H9 (cell line): Measurements from ENCODE around the gene SETDB1. TPM values are rescaled to one million over a fixed set of nuclear protein-coding genes. Genes with fewer than 3 reads are reported as not detected.

Source experiments
- DNase-seq: peaks from one replicate; pipeline ENCODE4 v3.0.0-alpha.2; 2017
- H2AFZ ChIP-seq: one replicate; pipeline ENCODE4 v1.6.1; 2013; ENCODE audit warnings: mild to moderate bottlenecking, low read length, control low read depth, moderate library complexity
- H2AK5ac ChIP-seq: 2 replicates; pipeline ENCODE4 v1.6.1; 2013; ENCODE audit warnings: low read length, control low read depth, mixed read lengths; ENCODE audit not compliant: insufficient read length
- H2BK120ac ChIP-seq: one replicate; pipeline ENCODE4 v1.6.1; 2013; ENCODE audit warnings: low read depth, mild to moderate bottlenecking, low read length, control low read depth, inconsistent platforms; ENCODE audit not compliant: poor library complexity, severe bottlenecking
- H2BK12ac ChIP-seq: 2 replicates; pipeline ENCODE4 v1.6.1; 2013; ENCODE audit warnings: low read length, control low read depth, mixed read lengths, low read depth; ENCODE audit not compliant: insufficient read length
- H2BK15ac ChIP-seq: 2 replicates; pipeline ENCODE4 v1.6.1; 2013; ENCODE audit warnings: low read depth, low read length, control low read depth
- H2BK20ac ChIP-seq: one replicate; pipeline ENCODE4 v1.6.1; 2013; ENCODE audit warnings: low read depth, mild to moderate bottlenecking, low read length, control low read depth, inconsistent platforms; ENCODE audit not compliant: poor library complexity, severe bottlenecking
- H2BK5ac ChIP-seq: 2 replicates; pipeline ENCODE4 v1.6.1; 2013; ENCODE audit warnings: low read length, control low read depth, mixed read lengths; ENCODE audit not compliant: insufficient read length
- H3K14ac ChIP-seq: 2 replicates; pipeline ENCODE4 v1.6.1; 2013; ENCODE audit warnings: low read length, control low read depth; ENCODE audit not compliant: insufficient read depth
- H3K18ac ChIP-seq: 2 replicates; pipeline ENCODE4 v1.6.1; 2013; ENCODE audit warnings: low read depth, mild to moderate bottlenecking, mixed read lengths, low read length, control low read depth; ENCODE audit not compliant: insufficient read length
- H3K23ac ChIP-seq: 2 replicates; pipeline ENCODE4 v1.6.1; 2013; ENCODE audit warnings: low read length, control low read depth, mixed read lengths, low read depth; ENCODE audit not compliant: insufficient read length
- H3K23me2 ChIP-seq: 2 replicates; pipeline ENCODE4 v1.6.1; 2013; ENCODE audit warnings: low read depth, mild to moderate bottlenecking, mixed read lengths, low read length, control low read depth; ENCODE audit not compliant: insufficient read length, poor library complexity, severe bottlenecking
- H3K27ac ChIP-seq: 2 replicates; pipeline ENCODE4 v1.5.1; 2013; ENCODE audit warnings: low read length, control low read depth, mixed read lengths, low read depth; ENCODE audit not compliant: insufficient read length
- H3K27me3 ChIP-seq: 2 replicates; pipeline ENCODE4 v1.6.1; 2013; ENCODE audit warnings: low read length, control low read depth, inconsistent platforms; ENCODE audit not compliant: insufficient read depth
- H3K4ac ChIP-seq: 2 replicates; pipeline ENCODE4 v1.6.1; 2013; ENCODE audit warnings: low read depth, mild to moderate bottlenecking, control low read depth, inconsistent platforms, low read length, moderate library complexity
- H3K4me1 ChIP-seq: 2 replicates; pipeline ENCODE4 v1.6.1; 2013; ENCODE audit warnings: low read length, control low read depth, inconsistent platforms; ENCODE audit not compliant: insufficient read depth
- H3K4me2 ChIP-seq: 2 replicates; pipeline ENCODE4 v1.6.1; 2013; ENCODE audit warnings: low read length, control low read depth, mixed read lengths; ENCODE audit not compliant: insufficient read length, insufficient read depth
- H3K56ac ChIP-seq: 2 replicates; pipeline ENCODE4 v1.6.1; 2013; ENCODE audit warnings: low read depth, mild to moderate bottlenecking, mixed read lengths, low read length, control low read depth; ENCODE audit not compliant: insufficient read length
- H3K79me1 ChIP-seq: 2 replicates; pipeline ENCODE4 v1.6.1; 2013; ENCODE audit warnings: low read depth, mild to moderate bottlenecking, moderate library complexity, low read length, control low read depth, inconsistent platforms; ENCODE audit not compliant: insufficient read depth, poor library complexity, severe bottlenecking
- H3K79me2 ChIP-seq: 2 replicates; pipeline ENCODE4 v1.6.1; 2013; ENCODE audit warnings: low read length, control low read depth, inconsistent platforms; ENCODE audit not compliant: insufficient read depth
- H3K9ac ChIP-seq: 2 replicates; pipeline ENCODE4 v1.6.1; 2013; ENCODE audit warnings: low read length, control low read depth, mixed read lengths; ENCODE audit not compliant: insufficient read length; ENCODE audit errors: extremely low read depth
- H3K9me3 ChIP-seq: one replicate; pipeline ENCODE4 v1.6.1; 2013; ENCODE audit warnings: low read depth, low read length, inconsistent platforms; ENCODE audit not compliant: control insufficient read depth
- H3T11ph ChIP-seq: one replicate; pipeline ENCODE4 v1.6.1; 2013; ENCODE audit warnings: mild to moderate bottlenecking, low read length, control low read depth, inconsistent platforms
- H4K20me1 ChIP-seq: one replicate; pipeline ENCODE4 v1.6.1; 2013; ENCODE audit not compliant: control insufficient read depth, insufficient read length, insufficient read depth
- H4K5ac ChIP-seq: 2 replicates; pipeline ENCODE4 v1.6.1; 2013; ENCODE audit warnings: low read depth, mild to moderate bottlenecking, mixed read lengths, low read length, control low read depth; ENCODE audit not compliant: insufficient read length
- H4K8ac ChIP-seq: replicated peaks from 2 replicates; pipeline ENCODE4 v1.6.1; 2013; ENCODE audit warnings: low read length, control low read depth, mixed read lengths, low read depth; ENCODE audit not compliant: insufficient read length
- H4K91ac ChIP-seq: 2 replicates; pipeline ENCODE4 v1.6.1; 2013; ENCODE audit warnings: low read depth, mild to moderate bottlenecking, moderate library complexity, mixed read lengths, low read length, control low read depth; ENCODE audit not compliant: insufficient read length
- H3K27ac Mint-ChIP-seq, 3 experiments: 2 replicates in 2 of 3; 3 replicates in 1 of 3; pipeline ENCODE4 v1.8.0; 2020 to 2021; ENCODE audit warnings: mixed read lengths in 3 of 3, mild to moderate bottlenecking in 1 of 3, moderate library complexity in 1 of 3
- H3K27me3 Mint-ChIP-seq: 2 replicates; pipeline ENCODE4 v1.8.0; 2021; ENCODE audit warnings: low read depth, mild to moderate bottlenecking, moderate library complexity, mixed read lengths
- H3K36me3 Mint-ChIP-seq, 3 experiments: 2 replicates in 2 of 3; 3 replicates in 1 of 3; pipeline ENCODE4 v1.8.0; 2020 to 2021; ENCODE audit warnings: low read depth in 3 of 3, mixed read lengths in 3 of 3; ENCODE audit not compliant: insufficient read depth in 1 of 3
- H3K4me1 Mint-ChIP-seq, 2 experiments: 2 replicates each; pipeline ENCODE4 v1.8.0; 2020; ENCODE audit warnings: mixed read lengths in 2 of 2
- H3K4me3 Mint-ChIP-seq, 2 experiments: 2 replicates in 1 of 2; 3 replicates in 1 of 2; pipeline ENCODE4 v1.8.0; 2020 to 2021; ENCODE audit warnings: mild to moderate bottlenecking in 2 of 2, mixed read lengths in 2 of 2, moderate library complexity in 1 of 2
- H3K9me3 Mint-ChIP-seq, 2 experiments: 2 replicates in 1 of 2; 3 replicates in 1 of 2; pipeline ENCODE4 v1.8.0; 2020; ENCODE audit warnings: mild to moderate bottlenecking in 2 of 2, mixed read lengths in 2 of 2, moderate library complexity in 1 of 2
- WGBS: extraction: QIAGEN DNeasy Blood & Tissue Kit; methylation state at CpG from one replicate; pipeline ENCODE4 v1.1.7; 2013; ENCODE audit warnings: missing lambda C conversion rate, low lambda C conversion rate, mixed read lengths; ENCODE audit not compliant: insufficient read length; ENCODE audit errors: extremely low coverage; 5-methylcytosine and 5-hydroxymethylcytosine counted together
- total RNA-seq: library from RNA; stranded (reverse); gene quantifications from 2 replicates; pipeline ENCODE4 v1.2.1, GENCODE V29; 2021
- TF ChIP-seq, protein P1 (sequence below): fragments of 200-600 bp; sonication (generic); conservative IDR thresholded peaks from 3 replicates; pipeline ENCODE4 v1.8.0; 2021; ENCODE audit warnings: antibody characterized with exemption, mild to moderate bottlenecking

Gene SETDB1
- total RNA-seq, 1 experiment from 2014 or later: 62.1 TPM

DNA sequence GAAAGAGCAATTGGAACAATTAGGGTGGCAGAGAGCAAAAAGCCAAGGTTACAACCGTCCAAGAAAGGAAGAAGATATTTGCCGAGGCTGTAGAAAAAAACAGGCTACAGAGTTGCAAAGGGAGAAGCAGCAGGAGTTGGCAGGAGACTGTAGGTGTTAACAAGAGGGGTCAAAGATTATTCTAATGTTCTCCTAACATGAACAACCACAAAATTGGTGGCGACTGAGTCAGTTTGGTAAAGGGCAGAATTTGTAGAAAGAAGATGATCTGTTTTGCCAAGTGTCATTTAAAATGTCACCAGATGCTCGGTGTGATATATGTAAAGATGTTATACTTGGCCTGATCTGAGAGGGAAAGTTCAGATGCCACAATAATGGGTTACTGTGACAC lies 81.7 kb downstream of the SETDB1 start:
- Histone ChIP-seq H4K20me1 (no peaks in the 10 kb centered on the region), H4K91ac (no peak overlapping the region), H3K79me1 (no peaks in the 10 kb centered on the region), H3K27me3 (no peaks in the 10 kb centered on the region), H4K8ac (no peak overlapping the region), H3K23me2 (peaks cover 13% of the 10 kb centered on the region), H2BK120ac (peak overlapping the region; percentile 97), H3K9me3 (no peaks in the 10 kb centered on the region), H2BK20ac (peak overlapping the region; percentile 33), H3K4me2 (peak overlapping the region; percentile 77), H2BK12ac (peak overlapping the region; percentile 64), H3K79me2 (no peaks in the 10 kb centered on the region; the same call in 1 of the 2 replicates), H4K5ac (no peak overlapping the region), H3K9ac (no peak overlapping the region), H3K4ac (peak overlapping the region; percentile 78; the same call in 1 of the 2 replicates), H3T11ph (peak overlapping the region; percentile 92), H3K14ac (peak overlapping the region; percentile 82; the same call in 1 of the 2 replicates), H3K27ac (peak overlapping the region; percentile 4), H3K18ac (peak overlapping the region; percentile 71), H3K56ac (no peak overlapping the region), H2BK15ac (no peak overlapping the region), H3K4me1 (peaks cover 5% of the 10 kb centered on the region; the same call in 1 of the 2 replicates), H3K23ac (no peak overlapping the region), H2AK5ac (no peak overlapping the region), H2BK5ac (no peak overlapping the region), H2AFZ (no peak overlapping the region)
- DNase-seq: no peak
- H3K9me3 Mint-ChIP-seq: no peaks in the 10 kb centered on the region; a peak in 2 of 5 replicates
- H3K4me3 Mint-ChIP-seq: peak overlapping the region; percentile 97 to 99
- peak overlapping the region; percentile 12 to 97 (median 96); a peak in 6 of 7 replicates for H3K27ac Mint-ChIP-seq
- TF ChIP-seq, protein P1, sequence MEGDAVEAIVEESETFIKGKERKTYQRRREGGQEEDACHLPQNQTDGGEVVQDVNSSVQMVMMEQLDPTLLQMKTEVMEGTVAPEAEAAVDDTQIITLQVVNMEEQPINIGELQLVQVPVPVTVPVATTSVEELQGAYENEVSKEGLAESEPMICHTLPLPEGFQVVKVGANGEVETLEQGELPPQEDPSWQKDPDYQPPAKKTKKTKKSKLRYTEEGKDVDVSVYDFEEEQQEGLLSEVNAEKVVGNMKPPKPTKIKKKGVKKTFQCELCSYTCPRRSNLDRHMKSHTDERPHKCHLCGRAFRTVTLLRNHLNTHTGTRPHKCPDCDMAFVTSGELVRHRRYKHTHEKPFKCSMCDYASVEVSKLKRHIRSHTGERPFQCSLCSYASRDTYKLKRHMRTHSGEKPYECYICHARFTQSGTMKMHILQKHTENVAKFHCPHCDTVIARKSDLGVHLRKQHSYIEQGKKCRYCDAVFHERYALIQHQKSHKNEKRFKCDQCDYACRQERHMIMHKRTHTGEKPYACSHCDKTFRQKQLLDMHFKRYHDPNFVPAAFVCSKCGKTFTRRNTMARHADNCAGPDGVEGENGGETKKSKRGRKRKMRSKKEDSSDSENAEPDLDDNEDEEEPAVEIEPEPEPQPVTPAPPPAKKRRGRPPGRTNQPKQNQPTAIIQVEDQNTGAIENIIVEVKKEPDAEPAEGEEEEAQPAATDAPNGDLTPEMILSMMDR: no peak
- H3K27me3 Mint-ChIP-seq: no peaks in the 10 kb centered on the region; the same call in 1 of the 2 replicates
- WGBS: no CpG with 5 or more reads among the region's 4 CpGs
- no peaks in the 10 kb centered on the region; a peak in 1 of 7 replicates for H3K36me3 Mint-ChIP-seq
- H3K4me1 Mint-ChIP-seq: peaks cover 35 to 41% of the 10 kb centered on the region in 2 experiments
